Esophagus muscularis mucosa (tissue), 4 donors: ENCODE data around the gene NAGS. TPM values are rescaled to one million over a fixed set of nuclear protein-coding genes. Genes with fewer than 3 reads are reported as not detected.
A peak's percentile ranks its signal among the peaks of the same experiment; 100 is the strongest.

ENCODE experiments used
- DNase-seq: peaks from one replicate; pipeline ENCODE4 v3.0.0-alpha.2; 2017; ENCODE audit errors: extremely low spot score
- H3K27ac ChIP-seq, 4 donors: fragments of 200-600 bp; sonication (generic); replicated peaks in 1 of 4; 1 replicate in 3 of 4; 2 replicates in 1 of 4; pipeline ENCODE4 v1.5.1; 2016 to 2019; ENCODE audit warnings: mild to moderate bottlenecking in 1 of 4
- H3K27me3 ChIP-seq, 4 donors: fragments of 200-600 bp; sonication (generic); one replicate each; pipeline versions ENCODE4 v1.5.1 to v1.6.0; 2016 to 2019
- H3K36me3 ChIP-seq, 4 donors: fragments of 200-600 bp; sonication (generic); one replicate each; pipeline ENCODE4 v1.5.1; 2016 to 2019
- H3K4me1 ChIP-seq, 4 donors: fragments of 200-600 bp; sonication (generic); one replicate each; pipeline ENCODE4 v1.5.1; 2016 to 2019
- H3K4me3 ChIP-seq, 4 donors: fragments of 200-600 bp; sonication (generic); 1 replicate in 2 of 4; 2 replicates in 2 of 4; pipeline ENCODE4 v1.5.1; 2016 to 2019; ENCODE audit warnings: mild to moderate bottlenecking in 4 of 4, moderate library complexity in 1 of 4
- H3K9me3 ChIP-seq, 4 donors: fragments of 200-600 bp; sonication (generic); 1 replicate in 3 of 4; 2 replicates in 1 of 4; pipeline ENCODE4 v1.5.1; 2016 to 2019
- EP300 ChIP-seq: sonication (generic); formaldehyde crosslinking; IDR thresholded peaks from one replicate; pipeline ENCODE4 v1.6.1; 2017; ENCODE audit warnings: antibody characterized with exemption
- POLR2A ChIP-seq: fragments of 450-650 bp; IDR thresholded peaks from one replicate; pipeline ENCODE4 v1.6.1; 2017; ENCODE audit warnings: antibody characterized with exemption, moderate library complexity, mild to moderate bottlenecking, low read depth
- POLR2AphosphoS5 ChIP-seq, 2 donors: sonication (generic); formaldehyde crosslinking; IDR thresholded peaks; one replicate each; pipeline ENCODE4 v1.6.1; 2017; ENCODE audit warnings: antibody characterized with exemption in 2 of 2
- WGBS: methylation state at CpG from one replicate; pipeline ENCODE4 v1.1.5; 2018; 5-methylcytosine and 5-hydroxymethylcytosine counted together
- intact Hi-C: fragments of 100-400 bp; cut with DNase I; formaldehyde crosslinking; loops from one replicate; pipeline ENCODE4 v1.15.1; 2023
- total RNA-seq, 4 donors: library from RNA; depleted of rRNA; stranded (reverse); fragments of >200 nt; gene quantifications; one replicate each; pipeline versions ENCODE4 v1.1.0 to v1.2.1, GENCODE V29; 2016
- TF ChIP-seq, protein P1 (sequence below), 3 experiments: fragments of 200-600 bp in 2 of 3; fragments of 450-650 bp in 1 of 3; sonication (generic) in 2 of 3; IDR thresholded peaks; one replicate each; pipeline ENCODE4 v1.5.1; 2017 to 2019; ENCODE audit warnings: antibody characterized with exemption in 3 of 3, mild to moderate bottlenecking in 2 of 3, moderate library complexity in 1 of 3

NAGS gene
- total RNA-seq, 4 donors from 2014 or later = 0.83 to 3.4 (median 1.8) TPM

DNA sequence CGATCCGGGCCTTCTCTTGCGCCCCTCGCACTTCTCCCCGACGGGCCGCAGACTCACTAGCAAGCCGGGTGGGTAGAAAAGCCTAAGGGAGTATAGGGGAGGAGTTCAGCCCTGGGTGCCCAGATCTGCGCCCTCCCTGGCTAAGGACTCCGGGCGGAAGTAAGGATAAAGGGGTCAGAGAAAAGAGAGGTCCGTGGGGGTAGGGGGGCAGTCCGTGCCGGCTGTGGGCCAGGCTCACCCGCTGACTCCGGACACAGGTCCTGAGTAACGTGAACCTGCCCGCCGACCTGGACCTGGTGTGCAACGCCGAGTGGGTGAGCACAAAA lies 1.8 kb downstream of the NAGS start:
- Histone ChIP-seq H3K27ac (peak overlapping the region; percentile 46 to 69 (median 58)), H3K9me3 (no peaks in the 10 kb centered on the region), H3K4me1 (peaks cover 35 to 46% (median 45%) of the 10 kb centered on the region in 4 donors), H3K4me3 (peak overlapping the region; percentile 56 to 61 (median 60)), H3K27me3 (peaks cover 6 to 51% (median 23%) of the 10 kb centered on the region in 4 donors), H3K36me3 (peaks cover 0 to 16% (median 9%) of the 10 kb centered on the region in 4 donors)
- 6% methylated on average over 21 of the region's 21 CpGs for WGBS
- DNase-seq = no peak
- intact Hi-C loops = no loop called here
- no peak for TF ChIP-seq EP300
- no peak for TF ChIP-seq POLR2AphosphoS5 (IDR thresholded peaks at IDR 0.05)
- no peak for TF ChIP-seq POLR2A
- TF ChIP-seq, protein P1, sequence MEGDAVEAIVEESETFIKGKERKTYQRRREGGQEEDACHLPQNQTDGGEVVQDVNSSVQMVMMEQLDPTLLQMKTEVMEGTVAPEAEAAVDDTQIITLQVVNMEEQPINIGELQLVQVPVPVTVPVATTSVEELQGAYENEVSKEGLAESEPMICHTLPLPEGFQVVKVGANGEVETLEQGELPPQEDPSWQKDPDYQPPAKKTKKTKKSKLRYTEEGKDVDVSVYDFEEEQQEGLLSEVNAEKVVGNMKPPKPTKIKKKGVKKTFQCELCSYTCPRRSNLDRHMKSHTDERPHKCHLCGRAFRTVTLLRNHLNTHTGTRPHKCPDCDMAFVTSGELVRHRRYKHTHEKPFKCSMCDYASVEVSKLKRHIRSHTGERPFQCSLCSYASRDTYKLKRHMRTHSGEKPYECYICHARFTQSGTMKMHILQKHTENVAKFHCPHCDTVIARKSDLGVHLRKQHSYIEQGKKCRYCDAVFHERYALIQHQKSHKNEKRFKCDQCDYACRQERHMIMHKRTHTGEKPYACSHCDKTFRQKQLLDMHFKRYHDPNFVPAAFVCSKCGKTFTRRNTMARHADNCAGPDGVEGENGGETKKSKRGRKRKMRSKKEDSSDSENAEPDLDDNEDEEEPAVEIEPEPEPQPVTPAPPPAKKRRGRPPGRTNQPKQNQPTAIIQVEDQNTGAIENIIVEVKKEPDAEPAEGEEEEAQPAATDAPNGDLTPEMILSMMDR (IDR thresholded peaks at IDR 0.05) = no peak

- H3K27me3 ChIP-seq = peaks cover 6 to 48% (median 23%) of the 10 kb centered on the region in 4 donors
- peaks cover 0 to 22% (median 12%) of the 10 kb centered on the region in 4 donors for H3K36me3 ChIP-seq
- peak overlapping the region; percentile 46 to 69 (median 58) for H3K27ac ChIP-seq
- intact Hi-C loops = no loop called here
- peak overlapping the region; percentile 56 to 61 (median 60) for H3K4me3 ChIP-seq
- under 1% methylated on average over 19 of the region's 40 CpGs for WGBS
- TF ChIP-seq POLR2AphosphoS5 (IDR thresholded peaks at IDR 0.05) = peak; percentile 30 to 78
- no peak for TF ChIP-seq EP300
- TF ChIP-seq, protein P1 (IDR thresholded peaks at IDR 0.05) = peak; percentile 25 to 55 (median 47)
- peak; percentile 26 for TF ChIP-seq POLR2A
- H3K4me1 ChIP-seq = peaks cover 38 to 46% (median 45%) of the 10 kb centered on the region in 4 donors
- no peaks in the 10 kb centered on the region for H3K9me3 ChIP-seq
- DNase-seq = peak; percentile 99
These were observed 2.4 kb downstream of the NAGS start for GRCh38 chr17:44006598-44007345.

DNA sequence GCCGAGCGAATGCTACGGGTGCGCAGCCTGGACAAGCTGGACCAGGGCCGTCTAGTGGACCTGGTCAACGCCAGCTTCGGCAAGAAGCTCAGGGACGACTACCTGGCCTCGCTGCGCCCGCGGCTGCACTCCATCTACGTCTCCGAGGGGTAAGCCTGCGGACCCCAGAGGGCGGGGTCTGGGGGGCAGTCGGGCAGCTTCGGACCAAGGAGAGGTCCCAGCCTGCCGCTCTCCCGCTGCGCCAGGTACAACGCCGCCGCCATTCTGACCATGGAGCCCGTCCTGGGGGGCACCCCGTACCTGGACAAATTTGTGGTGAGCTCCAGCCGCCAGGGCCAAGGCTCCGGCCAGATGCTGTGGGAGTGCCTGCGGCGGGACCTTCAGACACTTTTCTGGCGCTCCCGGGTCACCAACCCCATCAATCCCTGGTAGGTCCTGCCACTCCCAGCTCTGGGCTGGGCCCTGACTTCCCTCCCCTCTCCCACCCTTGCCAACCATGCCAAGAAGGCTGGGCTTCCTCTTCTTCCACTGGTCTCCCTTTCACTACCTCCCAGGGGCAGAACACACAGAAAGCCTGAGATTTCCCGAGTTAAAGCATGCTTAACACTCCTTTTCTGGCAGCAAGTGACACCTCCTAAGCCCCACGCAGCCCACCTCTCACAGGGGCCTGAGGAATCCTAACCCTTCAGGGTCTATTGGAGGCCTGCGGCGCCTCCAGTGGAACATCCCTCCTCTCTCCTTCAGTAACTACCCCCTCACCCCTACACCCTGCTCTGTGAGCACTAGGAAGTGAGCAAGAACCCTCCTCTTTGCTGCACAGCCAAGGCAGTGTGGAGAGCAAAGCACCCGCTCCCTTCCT lies 3.2 kb downstream of the NAGS start:
- DNase-seq = no peak
- WGBS = 16% methylated on average over 9 of the region's 37 CpGs
- peak overlapping the region; percentile 56 to 61 (median 60) for H3K4me3 ChIP-seq
- H3K9me3 ChIP-seq = no peaks in the 10 kb centered on the region
- peaks cover 0 to 30% (median 16%) of the 10 kb centered on the region in 4 donors for H3K36me3 ChIP-seq
- TF ChIP-seq POLR2AphosphoS5 (IDR thresholded peaks at IDR 0.05) = peak in 1 of 2 donors; percentile 2
- TF ChIP-seq, protein P1 (IDR thresholded peaks at IDR 0.05) = no peak
- peaks cover 41 to 46% (median 44%) of the 10 kb centered on the region in 4 donors for H3K4me1 ChIP-seq
- peaks cover 6 to 48% (median 23%) of the 10 kb centered on the region in 4 donors for H3K27me3 ChIP-seq
- peak overlapping the region in 3 of 4 donors; percentile 48 to 68 (median 52) for H3K27ac ChIP-seq
- intact Hi-C loops = no loop called here

- TF ChIP-seq, protein P1 (IDR thresholded peaks at IDR 0.05) = no peak
- TF ChIP-seq EP300 (no peak), POLR2AphosphoS5 (IDR thresholded peaks at IDR 0.05) (no peak), POLR2A (no peak)
- Histone ChIP-seq H3K36me3 (peaks cover 0 to 34% (median 17%) of the 10 kb centered on the region in 4 donors), H3K4me1 (peaks cover 40 to 52% (median 48%) of the 10 kb centered on the region in 4 donors), H3K27ac (no peak overlapping the region), H3K4me3 (peak overlapping the region in 2 of 4 donors; percentile 60 to 61), H3K27me3 (peaks cover 6 to 44% (median 23%) of the 10 kb centered on the region in 4 donors), H3K9me3 (no peaks in the 10 kb centered on the region)
- intact Hi-C loops = no loop called here
- no peak for DNase-seq
- WGBS = 73% methylated on average over 6 of the region's 6 CpGs
These were observed 3.9 kb downstream of the NAGS start for GRCh38 chr17:44008205-44008909.
